GM10266 (cell line): ENCODE data around the gene NAT16.

ENCODE experiments used
- DNase-seq: peaks from one replicate; pipeline ENCODE4 v3.0.0; 2012; ENCODE audit errors: extremely low spot score
- TF ChIP-seq, protein P1 (sequence below): IDR thresholded peaks from 2 replicates; pipeline ENCODE4 v1.5.1; 2012; ENCODE audit warnings: mild to moderate bottlenecking, low read depth; ENCODE audit not compliant: control insufficient read depth, insufficient read depth; ENCODE audit errors: missing control alignments

The NAT16 gene

DNA sequence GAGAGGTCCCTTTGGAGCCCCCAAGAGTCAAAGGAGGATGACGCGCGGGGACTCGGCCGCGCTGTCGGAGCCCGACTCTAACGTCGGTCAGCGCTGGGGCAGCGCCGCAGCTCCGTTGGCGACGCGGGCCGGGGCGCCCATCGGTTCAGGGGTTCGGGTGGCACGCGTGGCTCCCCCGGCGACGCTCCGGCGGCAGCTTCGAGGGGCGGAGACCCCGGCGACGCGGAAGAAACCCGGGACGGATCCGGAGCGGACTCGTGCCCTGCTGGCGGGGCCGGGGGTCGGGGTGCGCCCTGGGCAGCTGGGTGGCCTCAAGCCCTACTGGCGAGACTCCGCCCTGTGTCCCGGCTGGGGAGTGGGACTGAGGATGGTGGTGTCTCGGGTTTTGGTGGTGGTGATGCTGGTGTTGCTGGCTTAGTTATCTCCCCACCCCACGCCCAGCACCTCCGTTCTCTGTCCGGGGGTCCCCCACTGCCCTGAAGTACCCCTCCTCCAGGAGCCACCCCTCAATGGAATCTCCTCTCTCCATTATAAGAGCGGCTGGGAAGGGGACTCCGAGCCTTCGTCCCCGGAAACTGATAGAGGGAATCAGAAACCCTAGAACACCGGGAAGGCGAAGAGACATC, at the start of gene NAT16:
Gene NAT16 (minus strand): TSS at position 164 of the 626 bp plus-strand sequence. CDS start 5,486 bp downstream, outside the sequence.
- TF ChIP-seq, protein P1, sequence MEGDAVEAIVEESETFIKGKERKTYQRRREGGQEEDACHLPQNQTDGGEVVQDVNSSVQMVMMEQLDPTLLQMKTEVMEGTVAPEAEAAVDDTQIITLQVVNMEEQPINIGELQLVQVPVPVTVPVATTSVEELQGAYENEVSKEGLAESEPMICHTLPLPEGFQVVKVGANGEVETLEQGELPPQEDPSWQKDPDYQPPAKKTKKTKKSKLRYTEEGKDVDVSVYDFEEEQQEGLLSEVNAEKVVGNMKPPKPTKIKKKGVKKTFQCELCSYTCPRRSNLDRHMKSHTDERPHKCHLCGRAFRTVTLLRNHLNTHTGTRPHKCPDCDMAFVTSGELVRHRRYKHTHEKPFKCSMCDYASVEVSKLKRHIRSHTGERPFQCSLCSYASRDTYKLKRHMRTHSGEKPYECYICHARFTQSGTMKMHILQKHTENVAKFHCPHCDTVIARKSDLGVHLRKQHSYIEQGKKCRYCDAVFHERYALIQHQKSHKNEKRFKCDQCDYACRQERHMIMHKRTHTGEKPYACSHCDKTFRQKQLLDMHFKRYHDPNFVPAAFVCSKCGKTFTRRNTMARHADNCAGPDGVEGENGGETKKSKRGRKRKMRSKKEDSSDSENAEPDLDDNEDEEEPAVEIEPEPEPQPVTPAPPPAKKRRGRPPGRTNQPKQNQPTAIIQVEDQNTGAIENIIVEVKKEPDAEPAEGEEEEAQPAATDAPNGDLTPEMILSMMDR, result no peak
- no peak for DNase-seq

DNA sequence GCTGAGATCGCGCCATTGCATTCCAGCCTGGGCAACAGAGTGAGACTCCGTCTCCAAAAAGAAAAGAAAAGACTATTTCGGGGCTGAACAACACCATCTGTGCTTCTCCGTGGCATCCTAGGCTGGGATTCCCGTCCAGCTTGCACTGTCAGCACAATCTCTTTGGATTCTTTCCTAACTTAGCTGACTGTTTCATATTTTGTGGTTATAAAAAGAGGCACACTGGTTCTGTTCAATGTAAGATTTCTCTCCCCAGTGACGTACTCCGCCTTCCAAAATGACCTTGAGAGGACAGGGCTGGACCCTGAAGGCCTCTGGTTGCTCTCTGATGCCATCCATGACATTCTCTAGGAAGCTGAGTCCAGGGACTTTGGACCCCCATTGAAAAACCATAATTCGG, 46.6 kb upstream of the NAT16 start:
- TF ChIP-seq, protein P1, result no peak
- DNase-seq, result no peak

DNA sequence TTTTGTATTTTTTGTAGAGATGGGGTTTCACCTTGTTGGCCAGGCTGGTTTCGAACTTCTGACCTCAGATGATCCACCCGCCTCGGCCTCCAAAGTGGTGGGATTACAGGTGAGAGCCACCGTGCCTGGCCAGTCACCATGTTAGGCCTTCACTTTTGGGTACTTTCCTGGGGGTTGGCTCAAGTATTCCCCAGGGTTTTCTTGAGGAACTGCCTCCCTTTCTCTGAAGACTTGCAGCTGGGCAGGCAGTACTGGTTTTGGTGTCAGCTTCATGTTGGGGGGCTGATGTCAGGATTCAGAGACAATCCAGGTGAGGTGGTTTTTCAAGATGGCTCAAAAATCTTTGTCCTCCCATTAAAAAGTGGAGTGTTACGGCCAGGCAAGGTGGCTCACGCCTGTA, 45.6 kb upstream of the NAT16 start:
- TF ChIP-seq, protein P1, result no peak
- DNase-seq, result no peak

DNA sequence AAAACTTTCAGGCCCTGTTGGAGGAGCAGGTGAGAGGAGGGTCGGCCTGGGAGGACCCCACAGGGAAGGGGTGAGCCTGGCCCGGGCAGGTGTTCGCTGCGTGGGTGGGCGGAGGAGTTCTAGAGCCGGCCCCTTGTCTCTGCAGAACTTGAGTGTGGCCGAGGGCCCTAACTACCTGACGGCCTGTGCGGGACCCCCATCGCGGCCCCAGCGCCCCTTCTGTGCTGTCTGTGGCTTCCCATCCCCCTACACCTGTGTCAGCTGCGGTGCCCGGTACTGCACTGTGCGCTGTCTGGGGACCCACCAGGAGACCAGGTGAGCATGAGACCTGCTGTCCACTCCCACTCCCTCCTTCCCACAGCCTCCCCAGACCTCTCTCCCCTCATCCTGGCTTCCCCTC, 43.4 kb upstream of the NAT16 start:
- TF ChIP-seq, protein P1, result no peak
- no peak for DNase-seq

DNA sequence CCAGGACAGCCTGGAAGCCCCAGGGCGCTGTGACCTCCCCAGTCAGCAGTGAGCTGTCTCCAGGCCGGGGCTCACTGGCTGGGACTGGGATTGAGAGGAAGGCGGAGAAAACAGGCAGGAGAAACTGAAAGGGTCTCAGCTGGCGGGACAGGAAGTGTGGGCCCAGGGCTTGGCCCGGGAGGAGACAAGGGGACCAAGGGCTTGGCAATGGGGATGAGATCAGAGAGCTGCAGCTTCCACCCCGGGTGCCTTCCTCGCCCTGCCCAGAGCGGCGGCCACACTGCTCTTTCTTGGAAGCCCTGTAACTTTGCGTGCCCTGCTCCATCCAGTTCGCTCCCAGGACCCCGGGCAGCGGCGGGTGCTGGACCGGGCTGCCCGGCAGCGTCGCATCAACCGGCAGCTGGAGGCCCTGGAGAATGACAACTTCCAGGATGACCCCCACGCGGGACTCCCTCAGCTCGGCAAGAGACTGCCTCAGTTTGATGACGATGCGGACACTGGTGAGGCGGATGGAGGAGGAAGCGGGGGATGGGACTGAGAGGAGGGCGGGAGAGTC, 42.3 kb upstream of the NAT16 start:
- TF ChIP-seq, protein P1, result no peak
- no peak for DNase-seq

DNA sequence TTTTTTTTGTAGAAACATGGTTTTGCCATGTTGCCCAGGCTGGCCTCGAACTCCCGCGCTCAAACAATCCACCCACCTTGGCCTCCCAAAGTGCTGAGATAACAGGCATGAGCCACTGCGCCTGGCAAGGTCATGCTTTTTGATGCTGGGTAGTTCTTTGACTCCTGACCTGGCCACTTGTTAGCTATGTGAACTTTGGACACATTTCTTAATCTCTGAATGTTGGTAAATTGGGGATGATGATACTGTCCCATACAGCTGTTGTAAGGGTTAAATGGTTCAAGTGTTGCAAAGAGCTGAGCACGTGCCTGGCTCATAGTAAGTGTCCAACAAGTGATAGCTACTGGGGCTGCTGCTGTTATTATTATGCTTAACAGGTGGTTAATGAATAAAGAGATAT, 40.2 kb upstream of the NAT16 start:
- TF ChIP-seq, protein P1, result no peak
- no peak for DNase-seq
